GM12873 (cell line): ENCODE data around the gene NDUFS8.

Experiments
- TF ChIP-seq, protein P1 (sequence below): IDR thresholded peaks from 2 replicates; pipeline ENCODE4 v1.5.1; 2012; ENCODE audit warnings: low read depth, mild to moderate bottlenecking, moderate library complexity, low read length, control low read depth; ENCODE audit not compliant: insufficient read depth; ENCODE audit errors: missing control alignments

The NDUFS8 gene

GRCh38 chr11:68040101-68040956, 9.8 kb downstream of the NDUFS8 start:
- TF ChIP-seq, protein P1, sequence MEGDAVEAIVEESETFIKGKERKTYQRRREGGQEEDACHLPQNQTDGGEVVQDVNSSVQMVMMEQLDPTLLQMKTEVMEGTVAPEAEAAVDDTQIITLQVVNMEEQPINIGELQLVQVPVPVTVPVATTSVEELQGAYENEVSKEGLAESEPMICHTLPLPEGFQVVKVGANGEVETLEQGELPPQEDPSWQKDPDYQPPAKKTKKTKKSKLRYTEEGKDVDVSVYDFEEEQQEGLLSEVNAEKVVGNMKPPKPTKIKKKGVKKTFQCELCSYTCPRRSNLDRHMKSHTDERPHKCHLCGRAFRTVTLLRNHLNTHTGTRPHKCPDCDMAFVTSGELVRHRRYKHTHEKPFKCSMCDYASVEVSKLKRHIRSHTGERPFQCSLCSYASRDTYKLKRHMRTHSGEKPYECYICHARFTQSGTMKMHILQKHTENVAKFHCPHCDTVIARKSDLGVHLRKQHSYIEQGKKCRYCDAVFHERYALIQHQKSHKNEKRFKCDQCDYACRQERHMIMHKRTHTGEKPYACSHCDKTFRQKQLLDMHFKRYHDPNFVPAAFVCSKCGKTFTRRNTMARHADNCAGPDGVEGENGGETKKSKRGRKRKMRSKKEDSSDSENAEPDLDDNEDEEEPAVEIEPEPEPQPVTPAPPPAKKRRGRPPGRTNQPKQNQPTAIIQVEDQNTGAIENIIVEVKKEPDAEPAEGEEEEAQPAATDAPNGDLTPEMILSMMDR = no peak

- TF ChIP-seq, protein P1 = no peak
These were observed 10.6 kb downstream of the NDUFS8 start for GRCh38 chr11:68040957-68041591.

GRCh38 chr11:68041617-68042218, 11.2 kb downstream of the NDUFS8 start:
- TF ChIP-seq, protein P1 = no peak

- TF ChIP-seq, protein P1 = no peak
These were observed 11.9 kb downstream of the NDUFS8 start for GRCh38 chr11:68042219-68043028.

DNA sequence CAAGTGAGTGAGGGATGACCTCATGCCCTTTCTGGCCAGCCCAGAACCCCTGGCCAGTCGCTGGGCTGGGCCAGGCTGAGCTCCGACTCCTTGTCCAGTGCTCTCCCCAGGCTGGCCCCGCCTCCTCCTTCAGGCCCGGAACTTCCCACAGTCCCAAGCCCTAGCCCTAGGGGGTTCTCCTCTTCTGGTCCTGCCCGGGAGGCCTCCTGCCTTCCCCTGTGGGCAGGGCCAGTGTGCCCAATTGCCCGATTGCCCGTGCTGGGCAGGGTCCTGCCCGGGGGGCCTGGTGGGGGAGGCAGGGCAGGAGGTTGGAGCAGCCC, 12.5 kb downstream of the NDUFS8 start:
- TF ChIP-seq, protein P1 = no peak

DNA sequence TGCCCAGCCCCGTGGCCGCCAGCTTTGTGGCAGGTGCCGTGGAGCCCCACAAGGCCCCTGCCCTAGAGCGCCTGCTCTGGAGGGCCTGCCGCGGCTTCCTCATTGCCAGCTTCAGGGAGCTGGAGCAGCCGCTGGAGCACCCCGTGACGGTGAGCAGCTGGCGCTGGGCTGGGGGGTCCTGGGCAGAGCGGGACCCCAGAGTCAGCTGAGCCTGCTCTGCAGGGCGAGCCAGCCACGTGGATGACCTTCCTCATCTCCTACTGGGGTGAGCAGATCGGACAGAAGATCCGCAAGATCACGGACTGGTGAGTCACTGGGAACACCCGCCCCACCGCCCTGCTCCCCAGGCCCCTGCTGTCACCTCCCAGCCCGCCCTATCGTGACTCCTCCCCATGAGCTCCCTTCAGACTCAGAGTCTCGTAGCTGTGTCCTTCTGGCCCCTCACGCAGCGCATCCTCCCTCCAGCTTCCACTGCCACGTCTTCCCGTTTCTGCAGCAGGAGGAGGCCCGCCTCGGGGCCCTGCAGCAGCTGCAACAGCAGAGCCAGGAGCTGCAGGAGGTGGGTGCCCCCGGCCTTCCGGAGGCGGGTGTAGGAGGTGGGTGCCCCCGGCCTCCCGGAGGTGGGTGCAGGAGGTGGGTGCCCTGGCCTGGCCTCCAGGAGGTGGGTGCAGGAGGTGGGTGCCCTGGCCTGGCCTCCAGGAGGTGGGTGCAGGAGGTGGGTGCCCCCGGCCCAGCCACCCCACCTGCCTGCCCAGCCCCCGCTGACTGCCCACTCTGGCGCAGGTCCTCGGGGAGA, 13.1 kb downstream of the NDUFS8 start:
- TF ChIP-seq, protein P1 = no peak
